NCI-H1694 treated with DMSO at 0.1 percent for 48 hours (cell line): ENCODE measurements around the gene PRR12.
A peak's percentile ranks its signal among the peaks of the same experiment; 100 is the strongest.
"Not testable (repeated sequence)": the region's sequence is repeated elsewhere in the genome, so short reads cannot be mapped to it uniquely, and the experiment has no call there.

Source experiments
- DNase-seq: peaks from one replicate; lab custom pipeline; 2025; lab: John Stamatoyannopoulos, UW

The PRR12 gene

GRCh38 chr19:49616532-49616931 is 25.6 kb downstream of the PRR12 start:
- no peak for DNase-seq

- no peak for DNase-seq
Observed at GRCh38 chr19:49616945-49617344, 26.0 kb downstream of the PRR12 start.

- DNase-seq = not testable (repeated sequence)
Observed at GRCh38 chr19:49617860-49618259, 26.9 kb downstream of the PRR12 start.

- DNase-seq = no peak
Observed at GRCh38 chr19:49624967-49625910, 34.3 kb downstream of the PRR12 start.

DNA sequence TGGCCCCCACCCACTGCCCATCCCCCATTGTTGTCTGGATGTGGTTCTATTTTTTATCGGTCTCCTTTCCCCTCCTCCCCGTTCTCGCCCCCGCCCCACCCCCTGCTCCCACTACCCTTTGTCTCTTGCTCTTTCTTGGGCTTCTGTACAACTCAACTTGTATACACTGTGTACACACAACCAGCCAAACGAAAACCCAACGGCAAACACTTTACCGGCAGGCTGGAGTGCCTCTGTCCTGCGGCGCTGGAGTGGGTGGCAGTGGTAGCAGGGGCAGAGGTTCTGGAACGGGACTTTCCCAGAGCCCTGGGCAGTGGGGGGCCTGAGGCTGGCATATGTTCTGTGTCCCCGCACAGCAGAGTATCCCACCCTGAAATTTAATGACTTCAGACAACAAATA is 35.2 kb downstream of the PRR12 start:
- no peak for DNase-seq

GRCh38 chr19:49629659-49630058 is 38.7 kb downstream of the PRR12 start:
- no peak for DNase-seq

- DNase-seq = no peak
Observed at GRCh38 chr19:49631014-49631588, 40.1 kb downstream of the PRR12 start.

- DNase-seq = no peak
Observed at GRCh38 chr19:49631610-49632192, 40.7 kb downstream of the PRR12 start.

- no peak for DNase-seq
Observed at GRCh38 chr19:49632576-49632975, 41.6 kb downstream of the PRR12 start.

DNA sequence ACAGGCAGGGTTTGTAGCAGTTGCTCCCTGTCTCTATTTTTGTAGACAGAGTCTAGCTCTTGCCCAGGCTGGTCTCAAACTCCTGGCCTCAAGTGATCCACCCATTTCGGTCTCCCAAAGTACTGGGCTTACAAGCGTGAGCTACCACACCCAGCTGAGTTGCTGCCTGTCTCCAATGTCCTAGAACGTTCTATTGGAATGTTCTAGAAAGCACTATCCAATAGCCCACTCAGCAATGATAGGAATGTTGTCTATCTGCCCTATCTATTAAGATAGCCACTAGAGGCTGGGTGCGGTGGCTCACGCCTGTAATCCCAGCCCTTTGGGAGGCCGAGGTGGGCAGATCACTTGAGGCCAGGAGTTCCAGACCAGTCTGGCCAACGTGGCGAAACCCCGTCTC is 42.3 kb downstream of the PRR12 start:
- not testable (repeated sequence) for DNase-seq

- DNase-seq = no peak
Observed at GRCh38 chr19:49635530-49636232, 44.7 kb downstream of the PRR12 start.

GRCh38 chr19:49636233-49636932 is 45.4 kb downstream of the PRR12 start:
- DNase-seq = no peak

- DNase-seq = no peak
Observed at GRCh38 chr19:49637821-49638738, 47.1 kb downstream of the PRR12 start.

- DNase-seq = no peak
Observed at GRCh38 chr19:49639401-49640112, 48.6 kb downstream of the PRR12 start.

GRCh38 chr19:49640113-49640898 is 49.3 kb downstream of the PRR12 start, which contains the start of gene RRAS:
Gene RRAS (minus strand): TSS chr19:49640143. CDS start chr19:49640098, 45 bp downstream.
- DNase-seq = peak; percentile 99

DNA sequence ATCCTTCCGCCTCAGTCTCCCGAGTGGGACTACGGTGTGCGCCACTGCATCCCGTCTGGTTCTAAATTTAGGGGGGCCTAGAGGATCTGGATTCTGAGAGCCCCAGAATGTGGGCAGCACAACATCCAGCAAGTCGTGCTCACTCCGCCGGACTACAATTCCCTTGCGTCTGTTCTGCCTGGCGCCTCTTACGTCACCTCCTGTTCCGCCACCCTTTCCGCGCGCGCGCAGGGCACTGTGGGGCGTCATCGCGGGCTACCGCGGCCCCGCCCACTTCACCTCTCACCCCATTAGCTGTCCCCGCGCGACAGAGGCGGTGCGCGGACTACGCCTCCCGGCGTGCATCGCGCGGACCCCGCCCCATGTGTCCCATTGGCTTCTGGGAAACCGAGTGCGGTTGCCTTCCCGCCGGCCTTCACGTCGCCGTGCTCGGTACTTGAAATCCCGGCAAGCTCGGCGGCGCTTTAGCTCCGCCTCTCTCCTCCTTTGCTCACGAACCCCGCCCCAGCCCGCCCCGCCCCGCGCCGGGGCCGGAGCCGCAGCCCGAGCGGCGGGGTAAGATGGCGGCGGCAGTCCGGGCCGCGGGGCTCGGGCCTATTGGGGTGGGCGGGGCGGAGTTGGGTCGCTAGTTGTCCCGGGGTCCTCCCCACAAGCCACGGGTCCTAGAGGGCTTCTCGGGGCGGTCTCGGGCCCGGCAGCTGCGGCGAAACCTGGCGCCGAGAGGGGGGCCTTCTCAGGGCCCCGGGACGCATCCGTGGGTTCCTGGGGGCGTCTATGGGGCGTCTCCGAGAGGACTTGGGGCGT is 50.9 kb downstream of the PRR12 start, which contains the start of gene SCAF1:
Gene SCAF1, plus strand, starts transcription at position 522 of the 804 bp plus-strand sequence. CDS start 2,818 bp downstream, outside the sequence.
- peak; percentile 97 for DNase-seq

DNA sequence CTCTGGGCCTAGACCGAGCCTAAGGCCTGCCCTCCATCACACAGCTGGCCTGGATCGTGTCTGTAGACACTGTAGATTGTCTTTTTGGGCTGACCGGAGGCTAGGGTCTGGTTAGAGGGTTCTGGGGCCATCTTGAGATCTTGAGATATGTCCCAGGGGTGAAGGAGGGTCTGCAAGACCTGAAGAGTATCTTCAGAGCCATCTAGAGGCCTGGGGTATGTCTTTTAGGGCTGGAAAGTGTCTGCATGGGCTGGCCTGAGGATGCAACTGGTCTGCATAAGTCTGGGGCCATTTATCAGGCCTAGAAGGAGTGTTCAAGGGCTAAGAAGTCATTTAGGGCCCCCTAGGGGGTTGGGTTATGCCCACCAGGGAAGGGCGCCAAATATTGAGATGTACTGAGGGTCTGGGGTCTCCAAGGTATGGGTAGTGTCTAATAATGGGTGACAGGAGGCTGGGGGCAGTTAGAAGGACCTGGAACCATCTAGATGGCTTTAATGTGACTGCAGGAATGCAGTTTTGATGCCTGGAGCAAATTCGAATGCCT is 51.6 kb downstream of the PRR12 start:
- DNase-seq = no peak

DNA sequence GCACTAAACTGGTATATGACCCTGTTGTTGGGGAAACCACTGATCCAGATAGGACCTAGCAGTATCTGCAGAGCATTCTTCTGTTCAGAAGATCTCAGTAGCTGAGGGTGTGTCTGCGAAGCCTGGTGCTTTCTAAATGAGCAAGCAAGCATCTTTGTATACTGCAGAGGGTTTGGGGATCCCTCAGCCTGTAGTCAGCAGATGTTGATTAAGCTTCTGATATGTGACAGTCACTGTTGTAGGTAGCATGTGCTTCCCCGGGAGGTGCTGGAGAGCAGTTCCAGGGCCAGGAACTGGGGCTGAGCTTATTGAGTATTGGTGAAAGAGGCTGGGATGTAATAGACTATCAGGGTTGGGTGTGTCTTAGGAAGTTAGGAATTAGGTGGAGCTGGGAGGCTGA is 52.5 kb downstream of the PRR12 start:
- no peak for DNase-seq
